ENCODE data around the gene LMX1B.

The LMX1B gene

GRCh38 chr9:126619361-126620135, 5.8 kb downstream of the LMX1B start:
- no peak for DNase-seq

DNA sequence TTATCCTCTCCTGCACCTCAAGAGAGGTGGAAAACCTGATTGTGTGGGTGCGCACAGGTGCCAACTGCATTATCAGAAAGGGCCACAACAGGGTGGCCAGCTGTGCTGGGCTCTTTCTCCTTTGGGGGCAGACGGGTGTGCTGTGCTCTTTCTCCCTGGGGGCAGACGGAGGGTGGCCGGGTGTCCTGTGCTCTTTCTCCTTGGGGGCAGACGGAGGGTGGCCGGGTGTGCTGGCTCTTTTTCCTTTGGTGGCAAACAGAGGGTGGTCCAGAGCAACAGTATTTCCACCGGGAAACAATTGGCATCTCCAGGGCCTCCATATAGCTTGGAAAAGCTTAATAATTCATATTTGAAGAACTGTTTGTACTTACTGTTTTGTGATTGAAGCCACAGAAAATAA, 6.8 kb downstream of the LMX1B start:
- DNase-seq = no peak

- DNase-seq = no peak
Observed at GRCh38 chr9:126621061-126621918, 7.6 kb downstream of the LMX1B start.

DNA sequence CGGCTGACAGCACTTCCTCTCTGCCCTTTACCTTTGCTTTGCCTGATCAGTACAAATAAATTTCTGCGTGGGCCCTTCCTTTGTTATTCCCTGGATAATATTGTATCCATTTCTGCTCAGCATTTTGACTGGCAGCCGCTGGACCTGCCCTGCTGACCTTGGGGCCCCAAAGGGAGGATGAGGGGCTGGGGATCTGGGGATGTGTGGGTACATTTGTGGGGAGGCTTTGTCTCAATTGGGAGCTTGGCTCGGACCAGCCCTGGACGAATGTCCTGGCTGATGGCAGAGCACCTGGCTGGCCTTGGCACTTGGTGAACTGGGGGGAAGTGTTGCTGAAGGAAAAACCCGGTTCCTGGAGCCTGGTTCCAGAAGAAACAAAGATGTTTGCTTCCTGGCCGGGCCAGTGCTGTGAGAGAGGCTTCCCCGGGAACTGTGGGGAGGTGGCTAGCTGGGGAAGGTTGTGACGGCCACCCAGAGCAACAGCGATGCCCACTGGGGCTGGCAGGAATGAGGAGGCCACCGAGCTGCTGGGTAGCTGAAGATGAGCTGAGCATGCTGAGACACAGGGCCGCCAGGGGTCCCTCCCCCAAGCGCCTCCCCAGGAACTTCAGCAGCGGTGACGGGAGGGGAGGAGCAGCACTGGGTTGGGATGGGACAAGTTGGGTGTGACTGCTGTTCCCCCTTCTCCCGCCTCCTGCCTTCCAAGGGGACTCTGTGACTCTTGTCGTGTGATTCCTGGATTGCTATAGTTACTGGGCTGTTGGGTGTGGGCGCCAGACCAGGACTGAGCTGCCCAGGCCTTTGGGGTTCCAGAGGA, 8.4 kb downstream of the LMX1B start:
- DNase-seq = no peak

DNA sequence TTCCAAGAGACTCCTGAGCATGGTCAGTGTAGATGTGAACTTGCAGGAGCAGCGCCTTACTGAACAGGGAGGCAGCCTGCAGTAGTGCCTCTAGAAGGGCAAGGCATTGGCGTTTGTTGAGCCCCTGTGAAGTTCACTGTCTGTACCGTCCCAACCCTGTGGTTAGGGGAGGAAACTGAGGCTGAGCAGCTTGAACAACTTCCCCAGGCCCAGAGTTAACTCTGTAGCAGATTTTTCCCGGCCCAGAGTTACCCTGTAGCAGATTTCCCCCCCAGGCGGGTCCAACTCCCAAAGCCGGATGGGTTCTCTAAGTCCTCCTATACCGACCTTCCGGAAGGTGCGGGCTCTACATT, 9.6 kb downstream of the LMX1B start:
- DNase-seq = no peak

GRCh38 chr9:126623667-126624478, 10.1 kb downstream of the LMX1B start:
- no peak for DNase-seq

GRCh38 chr9:126624479-126624826, 10.7 kb downstream of the LMX1B start:
- DNase-seq = no peak

- DNase-seq = no peak
Observed at GRCh38 chr9:126624912-126625311, 11.2 kb downstream of the LMX1B start.

DNA sequence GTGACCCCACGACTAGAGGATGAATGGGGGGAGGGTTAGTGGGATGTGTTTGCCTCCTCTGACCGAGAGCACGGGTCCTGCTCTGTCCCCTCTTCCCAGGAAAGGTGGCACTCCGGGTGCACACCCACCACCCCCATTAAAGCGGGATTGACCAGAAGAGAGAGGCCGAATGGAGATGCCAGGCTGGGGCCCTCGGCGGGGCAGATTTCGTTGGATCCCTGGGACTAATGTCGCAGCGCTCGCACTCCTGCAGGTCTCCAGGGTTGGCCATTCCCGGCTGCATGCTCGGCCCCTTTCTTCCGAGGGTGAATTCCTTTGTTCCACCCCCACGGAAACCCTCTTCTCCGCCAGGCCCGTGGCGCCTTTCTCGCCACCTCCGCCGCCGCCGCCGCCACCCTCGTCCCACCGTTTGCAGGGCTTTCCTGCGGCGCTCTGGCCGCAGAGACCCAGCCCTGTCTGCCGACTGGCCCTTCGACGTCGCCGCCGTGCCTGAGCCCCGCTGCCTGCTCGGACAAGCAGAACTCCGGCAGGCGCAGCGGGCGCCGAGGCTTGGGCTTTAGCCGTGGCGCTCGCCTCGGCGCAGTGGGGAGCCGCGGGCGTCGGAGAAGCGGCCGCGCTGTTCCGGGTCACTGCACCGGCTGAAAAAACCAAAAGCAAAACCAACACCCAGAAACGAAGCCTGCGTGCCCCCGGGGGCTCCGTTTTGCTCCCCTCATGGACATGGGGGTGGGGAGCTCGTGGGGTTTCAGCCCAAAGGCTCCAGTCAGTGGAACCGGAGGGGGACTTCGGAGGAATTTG, 11.8 kb downstream of the LMX1B start:
- DNase-seq = no peak

DNA sequence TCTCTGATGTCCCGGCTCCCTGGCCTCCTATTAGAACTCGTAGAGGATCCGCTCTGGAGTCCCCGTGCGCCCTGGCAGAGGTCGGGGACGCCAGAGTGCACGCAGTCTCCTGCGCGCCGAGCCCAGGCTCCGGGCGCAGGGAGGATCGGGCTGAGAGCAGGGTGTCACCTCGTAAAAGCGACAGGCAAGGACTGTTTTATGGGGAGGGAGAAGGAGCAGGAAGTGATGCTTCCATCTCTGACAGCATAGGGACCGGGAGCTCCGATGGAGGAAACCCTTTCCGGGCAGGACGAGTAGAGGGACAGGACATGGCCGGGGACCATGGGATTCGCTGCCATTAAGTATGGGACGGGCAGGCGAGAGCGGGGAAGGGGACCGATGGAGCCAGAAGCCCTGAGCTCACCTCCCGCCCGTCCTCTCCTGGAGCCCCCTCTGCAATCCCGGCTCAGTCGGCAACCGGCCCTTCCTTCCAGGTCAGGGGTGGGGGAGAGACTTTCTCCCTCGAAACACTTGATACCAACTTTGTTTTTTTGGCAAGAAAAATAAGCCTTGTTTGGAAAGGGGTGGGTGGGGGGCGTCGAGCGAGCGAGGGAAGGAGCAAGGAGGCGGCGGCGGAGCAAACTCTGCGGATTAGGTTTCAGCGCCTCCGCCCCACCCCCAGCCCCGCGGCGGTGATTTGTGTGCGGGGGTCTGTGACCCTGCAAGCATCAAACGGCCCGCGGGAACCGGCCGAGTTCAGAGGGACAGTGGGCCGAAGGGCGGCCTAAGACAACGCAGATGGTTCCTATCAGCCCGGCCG, 12.6 kb downstream of the LMX1B start:
- DNase-seq = no peak

GRCh38 chr9:126626926-126627233, 13.2 kb downstream of the LMX1B start:
- no peak for DNase-seq

- no peak for DNase-seq
Observed at GRCh38 chr9:126628146-126628545, 14.4 kb downstream of the LMX1B start.

- no peak for DNase-seq
Observed at GRCh38 chr9:126628969-126629674, 15.4 kb downstream of the LMX1B start.

GRCh38 chr9:126630458-126631237, 16.9 kb downstream of the LMX1B start:
- no peak for DNase-seq

GRCh38 chr9:126631254-126631653, 17.5 kb downstream of the LMX1B start:
- no peak for DNase-seq

- peak; percentile 47 for DNase-seq
Observed at GRCh38 chr9:126633881-126634558, 20.3 kb downstream of the LMX1B start.

DNA sequence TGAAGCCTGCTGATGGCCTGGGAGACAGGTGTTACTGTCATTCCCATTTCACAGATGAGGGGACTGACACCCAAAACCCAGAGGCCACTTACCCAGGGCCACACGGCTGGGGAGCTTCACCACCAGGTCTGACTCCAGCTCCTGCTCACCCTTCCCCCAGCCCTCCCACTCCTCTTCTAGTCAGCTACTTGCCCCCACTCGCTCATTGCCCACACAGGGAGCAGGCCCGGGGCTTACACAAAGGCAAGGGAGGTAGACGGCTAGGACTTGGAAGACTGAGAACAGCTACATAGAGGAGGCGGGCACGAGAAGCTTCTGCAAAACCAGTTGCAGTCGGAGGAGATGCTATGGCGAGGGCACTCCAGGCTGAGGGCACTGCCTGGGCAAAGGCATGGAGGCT, 21.3 kb downstream of the LMX1B start:
- DNase-seq = no peak

GRCh38 chr9:126635661-126636439, 22.1 kb downstream of the LMX1B start:
- no peak for DNase-seq
